ENCODE measurements around the gene RASAL2. TPM values are rescaled to one million over a fixed set of nuclear protein-coding genes. Genes with fewer than 3 reads are reported as not detected.

The RASAL2 gene
- total RNA-seq, result 21.3 and 24.3 TPM in 2 replicates
- 13.1 TPM for polyA plus RNA-seq (2012)

DNA sequence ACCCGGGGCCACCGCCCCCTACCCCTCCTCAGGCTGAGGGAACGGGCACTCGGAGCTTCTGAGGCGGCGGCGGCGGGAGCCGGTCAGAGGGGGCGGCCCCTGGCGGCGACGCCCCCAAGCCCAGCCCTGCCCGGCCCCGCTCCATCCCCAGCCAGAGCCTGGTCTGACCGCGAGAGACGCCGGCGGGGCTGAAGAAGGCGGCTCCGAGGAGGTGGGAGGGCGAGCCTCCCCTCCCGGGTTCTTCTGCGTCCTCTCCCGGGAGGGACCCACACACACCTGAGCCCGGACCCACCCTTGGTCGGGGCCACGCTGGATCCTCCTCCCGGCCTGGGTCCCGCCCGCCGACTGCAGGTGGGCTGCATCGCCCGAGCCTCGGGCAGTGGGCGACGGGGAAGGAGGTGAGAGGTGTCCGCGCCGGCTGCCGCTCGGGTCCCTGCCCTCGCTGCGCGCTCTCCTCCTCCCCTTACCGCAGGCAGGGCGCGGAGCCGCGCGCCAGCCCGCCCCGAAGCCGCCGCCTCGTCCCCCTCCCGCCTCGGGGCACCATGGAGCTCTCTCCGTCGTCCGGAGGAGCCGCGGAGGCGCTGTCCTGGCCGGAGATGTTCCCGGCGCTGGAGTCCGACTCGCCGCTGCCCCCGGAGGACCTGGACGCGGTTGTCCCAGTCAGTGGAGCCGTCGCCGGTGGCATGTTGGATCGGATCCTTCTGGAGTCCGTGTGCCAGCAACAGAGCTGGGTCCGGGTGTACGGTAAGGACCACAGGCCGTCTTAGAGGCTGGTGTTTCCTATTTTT lies at the start of gene RASAL2:
Gene RASAL2 (plus strand): TSS at position 154 of the 788 bp plus-strand sequence. CDS start 389 bp downstream, at position 543.
- DNase-seq (ENCODE audit: low read depth), result peak; percentile 80

DNA sequence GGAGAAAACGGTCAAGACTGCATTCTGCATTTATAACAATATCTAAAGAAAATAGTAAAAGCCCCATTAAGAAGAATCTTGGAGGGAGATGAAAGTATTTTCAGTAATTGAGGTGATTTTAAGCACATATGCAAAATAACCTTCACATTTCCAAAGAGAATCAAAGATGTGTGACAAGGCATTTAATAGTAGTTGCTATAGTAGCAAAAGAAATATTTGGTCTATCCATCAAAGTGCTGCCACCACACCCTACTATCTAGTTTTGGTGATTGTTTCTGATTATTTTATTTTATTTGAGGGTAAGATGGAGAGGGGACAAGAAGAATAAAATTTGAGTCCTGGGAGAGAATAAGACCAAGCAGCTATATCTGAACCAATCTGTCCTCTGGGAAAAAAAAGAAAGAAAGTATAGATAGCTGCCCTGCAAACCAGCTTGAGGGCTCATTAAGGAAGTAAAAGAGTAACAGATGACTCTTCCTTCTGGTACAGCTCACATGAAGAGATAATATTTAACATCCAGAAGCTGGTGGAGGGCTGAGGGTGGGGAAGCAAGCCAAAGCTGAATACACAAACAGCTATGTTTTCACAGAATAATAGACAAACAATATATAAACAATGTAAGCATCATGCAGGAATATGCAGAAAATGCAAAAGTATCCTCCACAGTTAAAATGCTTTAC lies 47.2 kb upstream of the RASAL2 start:
- no peak for DNase-seq (ENCODE audit: low read depth)

DNA sequence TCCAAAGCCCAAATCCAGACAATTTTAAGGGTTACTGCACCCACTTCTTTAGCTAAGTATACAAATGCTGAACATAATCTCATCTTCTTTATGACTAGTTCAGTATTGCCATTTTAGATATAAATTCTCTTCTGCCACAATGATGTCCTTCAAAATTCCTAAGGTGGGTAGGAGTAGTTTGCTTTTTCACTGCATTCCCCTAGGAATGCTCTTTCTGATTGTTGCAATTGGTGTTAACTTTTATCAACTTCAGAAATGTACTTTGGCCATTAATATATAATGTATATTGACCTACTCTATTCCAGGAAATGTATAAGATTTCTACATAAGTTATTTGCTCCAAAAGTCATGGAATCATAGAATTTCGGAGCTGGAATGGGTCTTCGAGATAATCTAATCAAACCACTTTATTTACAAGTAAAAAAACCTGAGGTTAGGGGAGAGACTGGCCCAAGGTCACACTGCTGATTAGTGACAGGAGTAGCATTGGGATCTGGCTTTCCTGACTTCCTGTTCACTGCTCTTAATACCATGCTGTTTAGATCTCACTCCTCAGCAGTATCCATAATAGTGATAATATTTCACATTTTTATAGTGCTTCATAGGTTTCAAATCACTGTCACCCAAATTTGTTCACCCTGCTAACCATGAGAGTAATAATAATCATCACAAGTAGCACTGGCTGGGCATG lies 46.4 kb upstream of the RASAL2 start:
- no peak for DNase-seq (ENCODE audit: low read depth)

DNA sequence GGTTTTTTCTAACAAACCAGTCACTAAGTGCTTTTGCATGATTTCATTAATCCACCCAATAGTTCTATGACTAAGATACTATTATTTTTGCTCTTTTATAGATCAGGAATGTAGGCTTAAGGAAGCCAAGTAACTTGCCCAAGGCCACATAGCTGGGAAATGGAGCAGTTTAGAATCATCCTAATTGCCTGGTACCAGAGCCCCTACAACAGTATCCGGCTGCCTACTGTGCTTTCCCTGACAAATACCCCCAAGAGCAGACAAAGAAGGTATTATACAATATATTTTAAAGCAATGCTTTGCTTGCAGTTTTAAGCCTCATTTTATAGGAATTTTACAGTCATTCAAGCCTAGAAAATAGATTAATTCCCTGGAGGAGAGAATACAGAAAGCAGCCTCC lies 45.5 kb upstream of the RASAL2 start:
- DNase-seq (ENCODE audit: low read depth), result no peak

DNA sequence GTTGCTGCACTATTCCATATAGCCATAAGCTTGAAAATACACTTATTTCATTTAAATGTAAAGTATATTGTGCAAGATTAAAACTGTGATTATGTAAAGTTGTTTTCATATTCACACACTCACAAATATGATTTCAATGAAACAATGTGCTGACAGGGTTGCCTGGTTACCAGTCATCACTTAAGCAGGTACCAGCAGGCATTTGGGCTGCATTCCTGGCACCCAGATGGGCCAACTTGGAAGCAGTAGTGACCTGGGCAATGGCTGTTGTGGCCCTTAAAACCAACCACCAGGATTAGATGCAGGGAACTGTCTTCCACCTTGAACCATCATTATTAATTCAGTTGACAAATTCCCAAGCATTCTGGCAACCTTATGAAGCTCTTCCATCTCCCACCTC lies 45.0 kb upstream of the RASAL2 start:
- DNase-seq (ENCODE audit: low read depth), result no peak

DNA sequence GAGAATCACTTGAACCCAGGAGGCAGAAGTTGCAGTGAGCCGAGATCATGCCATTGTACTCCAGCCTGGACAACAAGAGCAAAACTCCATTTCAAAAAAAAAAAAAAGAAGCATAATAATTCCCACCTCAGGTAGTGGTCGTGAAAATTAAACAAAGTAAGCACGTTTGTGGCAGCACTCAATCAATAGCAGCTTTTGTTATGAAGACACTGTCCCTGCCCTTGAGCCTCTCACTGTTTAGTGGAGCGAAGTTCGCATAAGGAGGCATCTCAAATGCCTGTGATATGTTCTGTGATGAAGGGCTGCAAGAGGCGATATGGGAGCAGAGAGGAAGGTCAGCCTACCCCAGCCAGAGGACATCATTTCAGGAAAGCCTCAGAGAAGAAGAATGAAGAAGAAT lies 43.8 kb upstream of the RASAL2 start:
- DNase-seq (ENCODE audit: low read depth), result no peak

DNA sequence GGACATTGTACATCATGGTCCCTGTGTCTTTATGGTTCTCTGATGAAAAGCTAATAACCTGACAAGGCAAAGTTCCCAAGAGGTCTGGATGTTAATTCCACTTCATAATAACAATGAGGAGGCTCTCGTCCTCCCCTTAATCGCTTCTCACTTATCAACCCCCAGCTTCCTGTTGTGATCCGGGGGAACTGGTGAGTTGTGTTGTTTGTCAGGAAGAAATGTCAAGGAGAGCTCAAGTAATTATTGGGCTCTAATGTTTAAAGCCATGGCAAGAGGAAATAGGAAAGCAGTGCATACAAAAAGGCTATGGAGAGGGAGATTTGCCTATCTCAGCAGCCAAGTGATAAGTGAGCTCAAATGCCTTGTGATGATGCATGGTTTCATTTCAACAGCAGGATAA lies 42.8 kb upstream of the RASAL2 start:
- no peak for DNase-seq (ENCODE audit: low read depth)

DNA sequence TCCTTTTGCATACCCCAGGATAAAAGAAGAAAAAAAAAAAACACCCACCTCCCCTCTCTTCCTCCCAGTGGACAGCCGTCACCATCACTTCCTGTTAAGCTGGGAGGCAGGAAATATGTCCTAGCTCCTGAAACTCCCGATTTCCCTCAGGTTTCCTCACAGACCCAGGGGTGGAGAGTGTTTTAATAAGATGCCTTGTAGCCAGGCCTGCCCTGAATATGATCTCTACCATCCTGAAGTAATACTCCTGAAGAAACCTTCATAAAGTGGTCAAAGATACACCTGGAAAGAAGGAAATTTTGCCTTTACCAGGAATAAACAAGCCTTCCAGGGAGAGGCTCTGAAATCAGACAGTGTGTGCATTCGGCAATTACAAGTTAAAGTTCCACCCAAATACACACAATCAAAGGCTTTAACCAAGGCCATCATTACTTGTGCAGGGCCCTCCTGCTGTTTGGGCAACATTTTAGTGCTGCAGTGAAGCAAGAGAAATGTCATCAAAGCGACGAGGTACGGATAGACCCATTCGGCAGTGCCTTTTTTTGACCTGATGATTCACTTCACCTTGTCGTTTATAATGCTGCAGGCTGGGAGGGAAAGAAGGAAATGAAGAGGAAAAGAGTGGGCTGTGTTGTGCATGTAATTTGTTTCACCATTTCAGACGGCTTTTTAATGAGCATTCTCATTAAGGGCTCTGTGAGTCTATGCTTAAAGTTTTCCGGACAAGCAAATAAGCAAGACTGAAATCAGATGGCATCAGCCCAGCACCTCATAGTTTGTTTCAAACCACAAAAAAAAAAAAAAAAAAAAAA lies 41.0 kb upstream of the RASAL2 start:
- no peak for DNase-seq (ENCODE audit: low read depth)

DNA sequence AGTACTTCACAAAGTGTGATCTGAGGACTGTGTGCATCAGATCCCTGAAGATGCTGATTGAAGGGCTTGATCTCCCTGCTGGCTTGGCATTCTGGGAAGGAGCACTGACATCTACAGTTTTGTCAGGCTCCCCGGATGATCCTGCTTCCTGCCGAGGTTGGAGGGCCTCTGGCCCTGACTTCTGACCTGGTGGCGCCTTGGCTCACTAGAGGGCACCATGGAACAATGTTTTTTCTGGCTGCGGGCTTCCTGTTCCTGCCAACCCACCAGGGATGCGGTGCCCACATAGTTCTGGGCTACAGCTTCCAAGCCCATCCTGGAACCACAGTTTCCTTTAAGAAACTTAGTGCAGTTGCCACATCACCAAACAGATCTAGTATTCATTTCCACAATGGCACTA lies 38.8 kb upstream of the RASAL2 start:
- peak; percentile 83 for DNase-seq (ENCODE audit: low read depth)

DNA sequence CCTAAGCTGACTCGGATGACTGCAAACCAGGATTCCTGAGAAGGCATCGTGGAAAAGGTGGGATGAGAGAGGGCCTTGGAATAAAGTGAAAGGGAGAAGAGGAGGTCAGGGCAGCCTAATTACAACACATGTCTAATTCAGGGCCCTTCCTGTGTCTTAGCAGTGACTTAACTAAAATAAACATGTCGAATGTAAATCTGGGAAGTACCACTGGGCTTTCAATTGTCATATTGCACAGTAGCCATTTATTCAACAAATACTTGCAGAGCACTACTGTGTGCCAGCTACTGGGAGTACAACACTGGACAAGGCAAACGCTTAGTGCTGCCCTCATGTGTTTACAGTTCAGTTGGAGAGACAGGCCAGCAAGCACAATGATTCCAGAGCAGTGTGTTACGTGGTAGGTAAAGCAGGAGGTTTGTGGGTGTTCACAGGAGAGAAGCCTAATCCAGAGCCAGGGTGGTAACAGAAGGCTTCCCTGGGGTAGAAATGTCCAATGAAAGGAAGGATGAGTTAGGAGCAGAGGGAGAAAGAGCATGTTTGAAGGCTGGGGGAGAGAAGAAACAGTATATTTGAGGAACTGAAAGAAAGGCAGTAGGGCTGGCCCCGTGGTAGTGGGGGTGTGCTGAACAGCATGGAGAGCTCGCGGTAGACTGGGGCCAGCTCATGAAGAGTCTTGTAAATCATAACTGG lies 38.0 kb upstream of the RASAL2 start:
- DNase-seq (ENCODE audit: low read depth), result peak; percentile 40

DNA sequence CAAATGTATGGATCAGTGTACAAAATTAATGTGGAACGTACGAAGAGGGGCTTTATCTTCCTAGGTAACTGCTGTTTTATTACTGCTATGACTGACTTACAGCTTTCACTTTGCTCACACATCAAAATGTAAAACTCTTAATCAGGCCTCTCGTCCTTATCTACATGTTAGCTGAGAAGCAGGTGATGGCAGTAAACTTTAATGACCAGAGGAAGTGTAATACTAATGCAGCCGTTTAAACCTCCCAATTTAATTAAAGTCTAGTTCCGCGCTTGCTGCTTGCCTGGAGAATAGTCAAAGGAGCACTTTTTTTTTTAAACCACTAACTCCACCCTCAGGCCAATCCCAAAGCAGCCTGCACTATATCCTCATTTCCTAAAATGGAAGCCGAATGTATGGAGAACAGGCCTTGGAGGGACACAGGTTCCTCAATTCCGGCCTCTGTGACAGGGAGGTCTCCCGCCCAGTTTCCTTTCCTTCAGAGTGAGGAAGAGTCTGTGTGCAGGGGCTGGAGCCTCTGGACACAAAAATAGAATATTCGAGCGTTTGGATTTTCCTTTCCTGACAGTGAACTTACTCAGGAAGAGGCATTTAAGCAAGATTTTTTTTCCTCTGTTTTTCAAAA lies 36.7 kb upstream of the RASAL2 start:
- DNase-seq (ENCODE audit: low read depth), result peak; percentile 29

DNA sequence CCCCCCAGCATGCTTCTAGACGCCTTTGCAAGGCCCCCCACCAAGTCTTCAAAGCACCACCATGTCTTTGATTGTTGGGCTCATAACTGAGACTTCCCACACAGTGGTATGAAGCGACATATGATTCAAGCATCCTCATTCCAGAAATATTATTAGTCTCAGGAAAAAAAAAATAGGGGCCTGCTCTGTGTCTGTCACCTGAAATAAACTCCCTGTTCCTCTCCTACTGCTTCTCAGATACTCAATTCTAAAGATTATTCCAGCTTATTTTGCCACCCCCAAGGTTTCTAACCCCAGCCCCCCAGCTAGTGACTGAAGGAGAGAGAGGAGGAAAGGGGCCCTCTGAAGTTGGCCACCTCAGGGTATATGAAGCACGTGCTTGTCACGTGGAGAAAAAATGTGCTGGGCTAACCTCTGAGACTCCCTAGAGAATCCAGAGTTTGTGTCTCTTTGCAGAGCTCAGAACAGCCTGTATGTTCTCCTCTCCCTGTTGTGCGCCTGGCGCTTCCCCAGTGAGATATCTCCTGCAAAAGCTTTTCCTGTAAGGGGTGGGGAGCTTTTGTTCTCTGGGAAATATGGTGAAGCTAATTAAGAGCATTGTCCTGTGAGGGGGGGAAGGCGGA lies 35.9 kb upstream of the RASAL2 start:
- DNase-seq (ENCODE audit: low read depth), result peak; percentile 74

DNA sequence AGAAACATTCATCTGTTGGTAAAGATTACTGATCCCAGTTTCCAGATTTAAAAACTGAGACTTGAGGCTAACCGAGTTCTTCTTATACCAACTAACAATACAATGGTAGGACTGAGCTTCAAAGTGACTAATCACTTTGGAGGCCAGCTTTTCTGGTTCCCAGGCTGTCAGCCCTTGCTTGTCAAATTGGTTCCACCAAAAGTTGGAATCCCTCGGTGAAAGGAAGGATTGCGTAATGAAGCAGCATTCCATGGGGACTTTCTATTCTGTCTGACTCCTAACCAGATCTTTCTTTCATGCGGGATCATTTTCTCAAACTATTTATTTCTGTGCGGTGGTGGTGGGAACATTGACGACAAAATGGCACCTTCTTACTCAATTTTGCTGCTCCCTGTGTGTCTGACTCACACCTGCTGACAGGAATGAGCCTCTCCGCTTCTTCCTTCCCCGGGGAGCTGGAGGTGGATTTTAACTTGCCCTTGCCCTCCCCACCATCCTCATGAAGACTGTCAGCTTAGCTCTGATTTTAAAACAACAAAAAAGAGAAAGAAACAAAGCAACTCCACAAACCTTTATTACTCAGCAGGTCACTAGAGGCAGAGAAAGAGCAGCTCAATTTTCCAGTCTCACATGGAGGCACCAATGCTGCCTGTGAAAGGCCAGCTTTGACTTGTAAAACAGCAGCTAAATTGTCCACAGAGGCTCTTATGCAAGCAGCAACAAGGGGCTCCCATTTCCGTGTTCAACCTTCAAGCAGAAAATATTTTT lies 32.9 kb upstream of the RASAL2 start:
- peak; percentile 72 for DNase-seq (ENCODE audit: low read depth)

DNA sequence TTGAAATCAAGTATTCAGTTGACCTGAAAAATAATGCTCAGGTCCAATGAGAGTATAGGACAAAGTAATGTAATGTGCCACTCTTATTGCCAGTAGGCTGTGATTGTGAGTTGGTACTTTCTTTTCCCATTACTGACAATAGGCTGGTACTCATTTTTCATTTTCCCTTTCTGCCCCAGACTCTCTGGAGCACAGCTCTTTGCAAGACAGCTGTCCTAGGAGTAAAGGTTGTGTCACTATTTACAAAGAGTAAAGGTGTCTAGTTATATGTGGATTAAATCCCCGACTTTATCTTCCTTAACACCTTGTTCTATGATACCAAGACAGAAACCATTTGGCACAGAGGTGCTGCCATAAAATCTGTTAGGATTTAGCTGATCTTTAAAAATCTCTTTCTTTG lies 32.3 kb upstream of the RASAL2 start:
- DNase-seq (ENCODE audit: low read depth), result no peak

DNA sequence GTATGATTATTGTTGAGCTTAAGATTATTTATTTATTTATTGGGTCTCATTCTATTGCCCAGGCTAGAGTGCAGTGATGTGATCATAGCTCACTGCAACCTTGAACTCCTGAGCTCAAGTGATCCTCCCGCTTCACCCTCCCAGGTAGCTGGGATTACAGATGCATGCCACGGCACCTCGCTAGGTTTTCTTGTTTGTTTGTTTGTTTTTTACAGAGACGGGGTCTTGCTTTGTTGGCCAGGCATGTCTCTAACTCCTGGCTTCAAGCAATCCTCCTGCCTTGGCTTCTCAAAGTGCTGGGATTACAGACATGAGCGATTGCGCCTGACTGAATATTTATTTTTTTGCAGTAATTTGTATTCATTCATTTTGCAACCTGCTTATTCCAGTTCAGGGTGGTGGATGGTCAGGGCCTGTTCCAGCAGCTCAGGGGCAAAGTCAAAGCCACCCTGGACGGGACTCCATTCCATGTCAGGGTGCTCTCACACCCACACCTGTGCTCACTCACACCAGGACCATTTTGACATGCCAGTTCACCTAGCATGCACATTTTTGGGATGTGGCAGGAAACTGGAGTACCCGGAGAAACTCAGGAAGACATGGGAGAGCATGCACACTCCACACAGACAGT lies 29.6 kb upstream of the RASAL2 start:
- DNase-seq (ENCODE audit: low read depth), result no peak

DNA sequence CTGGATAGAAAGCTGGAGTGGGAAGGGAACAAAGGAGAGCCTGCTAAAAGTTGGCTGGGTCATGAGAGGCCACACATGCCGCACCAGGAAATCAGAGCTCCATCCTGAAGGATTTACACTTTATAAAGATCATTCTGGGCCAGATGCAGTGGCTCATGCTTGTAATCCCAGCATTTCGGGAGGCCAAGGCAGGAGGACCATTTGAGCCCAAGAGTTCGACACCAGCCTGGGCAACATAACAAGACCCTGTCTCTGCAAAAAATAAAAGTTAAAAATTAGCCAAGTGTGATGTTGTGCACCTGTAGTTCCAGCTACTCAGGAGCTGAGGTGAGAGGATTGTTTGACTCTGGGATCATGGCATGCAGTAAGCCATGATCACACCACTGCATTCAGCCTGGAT lies 28.7 kb upstream of the RASAL2 start:
- DNase-seq (ENCODE audit: low read depth), result no peak

DNA sequence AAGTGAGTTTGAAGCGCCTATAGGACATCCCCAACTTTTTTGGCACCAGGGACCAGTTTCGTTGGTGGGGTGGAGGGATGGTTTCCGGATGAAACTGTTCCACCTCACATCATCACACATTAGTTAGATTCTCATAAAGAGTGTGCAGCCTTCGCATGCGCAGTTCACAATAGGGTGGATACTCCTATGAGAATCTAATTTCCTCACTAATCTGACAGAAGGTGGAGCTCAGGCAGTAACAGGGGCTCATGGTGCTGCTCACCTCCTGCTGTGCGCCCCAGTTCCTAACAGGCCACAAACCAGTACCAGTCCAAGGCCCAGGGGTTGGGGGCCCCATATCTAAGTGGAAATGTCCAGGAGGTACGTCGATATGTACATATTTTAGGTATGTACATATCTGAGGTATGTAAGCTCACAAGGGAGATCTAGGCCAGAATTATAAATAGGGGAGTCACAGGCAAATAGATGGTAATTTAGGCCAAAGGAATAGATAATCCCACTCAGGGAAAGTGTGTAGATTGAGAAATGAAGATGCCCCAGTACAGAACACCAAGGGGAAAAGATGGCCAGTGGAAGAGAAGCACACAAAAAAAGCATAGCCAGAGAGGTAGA lies 27.5 kb upstream of the RASAL2 start:
- no peak for DNase-seq (ENCODE audit: low read depth)

All from myocyte (in vitro differentiated cells).